Measurements from ENCODE around the gene MTX1.

- no peak for TF ChIP-seq CTCF (IDR thresholded peaks at IDR 0.05)
- no peak for TF ChIP-seq POLR2AphosphoS5 (IDR thresholded peaks at IDR 0.05)
- no peak for TF ChIP-seq EP300 (IDR thresholded peaks at IDR 0.05)
- no peak for TF ChIP-seq POLR2A (IDR thresholded peaks at IDR 0.05; ENCODE audit: low read depth)
These were observed 38.3 kb upstream of the MTX1 start for GRCh38 chr1:155170101-155170785.

Data from esophagus muscularis mucosa (tissue), 4 donors.